WTC11 (cell line): Measurements from ENCODE around the gene RING1. TPM values are rescaled to one million over a fixed set of nuclear protein-coding genes. Genes with fewer than 3 reads are reported as not detected.

ENCODE experiments used
- ATAC-seq: fragments of 200-7000 bp; cut with Tn5 transposase; 2 replicates; pipeline ENCODE4 v1.10.0; 2021; ENCODE audit warnings: mild to moderate bottlenecking, moderate library complexity
- CTCF ChIA-PET: fragments of 300-600 bp; sonication (Branson Sonifier 250); formaldehyde crosslinking; loops from one replicate; lab custom pipeline; 2021; ENCODE audit warnings: antibody characterized with exemption; lab: Charles Lee
- POLR2A ChIA-PET: fragments of 350-600 bp; sonication (Branson Sonifier 250); formaldehyde crosslinking; loops from one replicate; lab custom pipeline; 2021; ENCODE audit warnings: antibody characterized with exemption; lab: Charles Lee
- DNase-seq: peaks from one replicate; pipeline ENCODE4 v3.0.0; 2021; ENCODE audit warnings: low spot score
- H3K27ac Mint-ChIP-seq: 2 replicates; pipeline ENCODE4 v1.8.0; 2021; ENCODE audit warnings: mixed read lengths
- H3K27me3 Mint-ChIP-seq: 2 replicates; pipeline ENCODE4 v1.8.0; 2021; ENCODE audit warnings: low read depth, mild to moderate bottlenecking, moderate library complexity, mixed read lengths
- H3K36me3 Mint-ChIP-seq: 2 replicates; pipeline ENCODE4 v1.8.0; 2021; ENCODE audit warnings: mixed read lengths
- H3K4me1 Mint-ChIP-seq: 2 replicates; pipeline ENCODE4 v1.8.0; 2022; ENCODE audit warnings: mixed read lengths
- H3K4me3 Mint-ChIP-seq: 2 replicates; pipeline ENCODE4 v1.8.0; 2021; ENCODE audit warnings: mild to moderate bottlenecking, moderate library complexity, mixed read lengths
- H3K9me3 Mint-ChIP-seq: 2 replicates; pipeline ENCODE4 v1.8.0; 2021; ENCODE audit warnings: mixed read lengths
- ARID4B ChIP-seq: sonication (generic); formaldehyde crosslinking; IDR thresholded peaks from 2 replicates; pipeline ENCODE4 v1.8.0; 2023; ENCODE audit warnings: missing genetic modification reagents, mild to moderate bottlenecking, borderline replicate concordance
- CREB1 ChIP-seq: sonication (generic); formaldehyde crosslinking; IDR thresholded peaks from 2 replicates; pipeline ENCODE4 v1.8.0; 2023; ENCODE audit warnings: mild to moderate bottlenecking, missing genetic modification reagents
- CREM ChIP-seq: sonication (generic); formaldehyde crosslinking; IDR thresholded peaks from 2 replicates; pipeline ENCODE4 v1.8.1; 2022; ENCODE audit warnings: mild to moderate bottlenecking, missing genetic modification reagents, moderate library complexity
- E2F5 ChIP-seq: sonication (generic); formaldehyde crosslinking; IDR thresholded peaks from 2 replicates; pipeline ENCODE4 v1.8.1; 2022; ENCODE audit warnings: mild to moderate bottlenecking, moderate library complexity, missing genetic modification reagents
- ERG ChIP-seq: fragments of 250-450 bp; sonication (Bioruptor Pico); IDR thresholded peaks from 2 replicates; pipeline ENCODE4 v1.8.0; 2021; ENCODE audit warnings: mild to moderate bottlenecking
- FOXK1 ChIP-seq: sonication (generic); formaldehyde crosslinking; IDR thresholded peaks from 2 replicates; pipeline ENCODE4 v1.8.0; 2022; ENCODE audit warnings: mild to moderate bottlenecking, moderate library complexity, missing genetic modification reagents
- GABPB1 ChIP-seq: sonication (generic); formaldehyde crosslinking; IDR thresholded peaks from 2 replicates; pipeline ENCODE4 v1.8.1; 2023; ENCODE audit warnings: mild to moderate bottlenecking, missing genetic modification reagents
- IRF2 ChIP-seq: sonication (generic); formaldehyde crosslinking; IDR thresholded peaks from 2 replicates; pipeline ENCODE4 v1.8.0; 2022; ENCODE audit warnings: low read depth, missing genetic modification reagents, borderline replicate concordance
- JUN ChIP-seq: sonication (generic); formaldehyde crosslinking; IDR thresholded peaks from 2 replicates; pipeline ENCODE4 v1.8.0; 2023; ENCODE audit warnings: mild to moderate bottlenecking, missing genetic modification reagents
- MAX ChIP-seq: sonication (generic); formaldehyde crosslinking; IDR thresholded peaks from 2 replicates; pipeline ENCODE4 v1.8.0; 2022; ENCODE audit warnings: mild to moderate bottlenecking, missing genetic modification reagents
- NFATC4 ChIP-seq: fragments of 250-450 bp; sonication (Bioruptor Pico); IDR thresholded peaks from 2 replicates; pipeline ENCODE4 v1.9.0; 2021; ENCODE audit warnings: mild to moderate bottlenecking
- NFE2L1 ChIP-seq: sonication (generic); formaldehyde crosslinking; IDR thresholded peaks from 2 replicates; pipeline ENCODE4 v1.8.1; 2023; ENCODE audit warnings: missing genetic modification reagents
- NFYB ChIP-seq: sonication (generic); formaldehyde crosslinking; conservative IDR thresholded peaks from 2 replicates; pipeline ENCODE4 v1.8.0; 2022; ENCODE audit warnings: low read depth, missing genetic modification reagents
- NR2C2 ChIP-seq: sonication (generic); formaldehyde crosslinking; IDR thresholded peaks from 2 replicates; pipeline ENCODE4 v1.8.0; 2022; ENCODE audit warnings: mild to moderate bottlenecking, missing genetic modification reagents
- NR3C1 ChIP-seq: sonication (generic); formaldehyde crosslinking; conservative IDR thresholded peaks from 2 replicates; pipeline ENCODE4 v1.8.1; 2023; ENCODE audit warnings: low read depth, mild to moderate bottlenecking, missing genetic modification reagents
- PRDM15 ChIP-seq: sonication (generic); formaldehyde crosslinking; IDR thresholded peaks from 2 replicates; pipeline ENCODE4 v1.8.0; 2022; ENCODE audit warnings: missing genetic modification reagents
- PRRX2 ChIP-seq: fragments of 250-450 bp; sonication (Bioruptor Pico); IDR thresholded peaks from 2 replicates; pipeline ENCODE4 v1.8.0; 2021; ENCODE audit warnings: mild to moderate bottlenecking
- SMAD3 ChIP-seq: sonication (generic); formaldehyde crosslinking; IDR thresholded peaks from 2 replicates; pipeline ENCODE4 v1.8.0; 2022; ENCODE audit warnings: missing genetic modification reagents, mild to moderate bottlenecking, borderline replicate concordance
- TEAD1 ChIP-seq: sonication (generic); formaldehyde crosslinking; IDR thresholded peaks from 2 replicates; pipeline ENCODE4 v1.8.0; 2022; ENCODE audit warnings: mild to moderate bottlenecking, missing genetic modification reagents
- ZMAT4 ChIP-seq: fragments of 250-450 bp; sonication (Bioruptor Pico); IDR thresholded peaks from 2 replicates; pipeline ENCODE4 v1.9.0; 2021; ENCODE audit warnings: mild to moderate bottlenecking
- ZNF121 ChIP-seq: sonication (generic); formaldehyde crosslinking; IDR thresholded peaks from 2 replicates; pipeline ENCODE4 v1.8.0; 2023; ENCODE audit warnings: missing genetic modification reagents
- ZNF512 ChIP-seq: sonication (generic); formaldehyde crosslinking; IDR thresholded peaks from 2 replicates; pipeline ENCODE4 v1.8.1; 2022; ENCODE audit warnings: missing genetic modification reagents, borderline replicate concordance
- ZSCAN18 ChIP-seq: fragments of 250-450 bp; sonication (Bioruptor Pico); IDR thresholded peaks from 2 replicates; pipeline ENCODE4 v2.1.2; 2022; ENCODE audit warnings: mild to moderate bottlenecking, moderate library complexity
- total RNA-seq: library from RNA; stranded (reverse); gene quantifications from 3 replicates; pipeline ENCODE4 v1.2.3, GENCODE V29; 2021

The RING1 gene
- total RNA-seq, 1 experiment from 2014 or later: 26.6 TPM

- H3K4me1 Mint-ChIP-seq: peaks cover 52% of the 10 kb centered on the region
- H3K36me3 Mint-ChIP-seq: peaks cover 29% of the 10 kb centered on the region
- peak within 1 kb of the TSS; percentile 76 for H3K27ac Mint-ChIP-seq
- peaks cover 28% of the 10 kb centered on the region for H3K27me3 Mint-ChIP-seq
- no peaks in the 10 kb centered on the region for H3K9me3 Mint-ChIP-seq
- peak; percentile 98 for DNase-seq
- peak within 1 kb of the TSS; percentile 88 for H3K4me3 Mint-ChIP-seq
- peak; percentile 67 for ATAC-seq
- POLR2A ChIA-PET: interaction anchor here (0.6 to 2.0 kb wide), 4 partner anchors 11 to 233 kb away, joined by 3 to 8 read pairs (median 4); no protein-coding TSS in a partner anchor
- CTCF ChIA-PET: interaction anchor here (0.6 to 2.4 kb wide), 12 partner anchors 8 to 968 kb away, joined by 3 to 31 read pairs (median 4); partner anchors contain the start of genes B3GALT4 and COL11A2
- TF ChIP-seq PRDM15 (CRISPR knock-in tag) (peak; percentile 46), IRF2 (CRISPR knock-in tag) (no peak), FOXK1 (CRISPR knock-in tag) (peak; percentile 42; the same call in 1 of the 2 replicates), TEAD1 (peak; percentile 82), ZNF512 (CRISPR knock-in tag) (no peak), ZNF121 (CRISPR knock-in tag) (no peak), CREB1 (CRISPR knock-in tag) (no peak), NFATC4 (CRISPR knock-in tag) (0 out of 2 replicates have a peak, but pooled peaks have one; percentile 69), ARID4B (CRISPR knock-in tag) (peak; percentile 50; the same call in 1 of the 2 replicates), NFE2L1 (CRISPR knock-in tag) (no peak), JUN (CRISPR knock-in tag) (no peak), SMAD3 (0 out of 2 replicates have a peak, but pooled peaks have one; percentile 31), GABPB1 (no peak), NR2C2 (CRISPR knock-in tag) (no peak), E2F5 (CRISPR knock-in tag) (0 out of 2 replicates have a peak, but pooled peaks have one; percentile 28), ZSCAN18 (no peak), ZMAT4 (CRISPR knock-in tag) (0 out of 2 replicates have a peak, but pooled peaks have one; percentile 40), ERG (CRISPR knock-in tag) (0 out of 2 replicates have a peak, but pooled peaks have one; percentile 57), NR3C1 (CRISPR knock-in tag) (no peak), CREM (no peak), PRRX2 (CRISPR knock-in tag) (peak; percentile 58; the same call in 1 of the 2 replicates), NFYB (CRISPR knock-in tag) (peak; percentile 84), MAX (CRISPR knock-in tag) (peak; percentile 22; the same call in 1 of the 2 replicates)
Measured at GRCh38 chr6:33204415-33205190, 3.7 kb upstream of the RING1 start, which contains the start of gene HSD17B8. Gene HSD17B8, plus strand, starts transcription at chr6:33204655. Its CDS starts 14 bp downstream, at chr6:33204669.
